AG04450 (cell line): ENCODE data around the gene POLE4. TPM values are rescaled to one million over a fixed set of nuclear protein-coding genes. Genes with fewer than 3 reads are reported as not detected.

Source experiments
- CTCF ChIA-PET: fragments of 300-600, 350-600 bp; formaldehyde crosslinking; extraction: SDS; loops from one replicate; lab custom pipeline; 2022; ENCODE audit warnings: antibody characterized with exemption, inconsistent platforms; lab: Charles Lee
- POLR2A ChIA-PET: fragments of 350-600 bp; formaldehyde crosslinking; extraction: SDS; loops from one replicate; lab custom pipeline; 2021; ENCODE audit warnings: antibody characterized with exemption, inconsistent platforms; lab: Yijun Ruan, JAX
- DNase-seq: peaks from one replicate; pipeline ENCODE4 v3.0.0-alpha.2; 2011; ENCODE audit warnings: low read depth, low spot score
- H3K27ac ChIP-seq: one replicate; pipeline ENCODE4 v1.5.1; 2012; ENCODE audit warnings: low read depth, low read length, control low read depth
- H3K27me3 ChIP-seq: one replicate; pipeline ENCODE4 v1.6.0; 2012; ENCODE audit warnings: low read length; ENCODE audit not compliant: control insufficient read depth, insufficient read depth
- H3K4me3 ChIP-seq: 2 replicates; pipeline ENCODE4 v1.5.1; 2011; ENCODE audit warnings: mild to moderate bottlenecking, low read depth, low read length, control low read depth
- H3K9me3 ChIP-seq: 2 replicates; pipeline ENCODE4 v1.5.1; 2012; ENCODE audit warnings: low read length; ENCODE audit not compliant: control insufficient read depth, insufficient read depth
- CTCF ChIP-seq: IDR thresholded peaks from 2 replicates; pipeline ENCODE4 v1.5.1; 2011; ENCODE audit warnings: low read depth, low read length, control low read depth, inconsistent platforms
- polyA plus RNA-seq: library from polyadenylated mRNA; depleted of rRNA; stranded (reverse); fragments of >200 nt; gene quantifications from 2 replicates; pipeline ENCODE4 v1.2.3, GENCODE V29; 2011

The POLE4 gene
- polyA plus RNA-seq, 1 experiment, result 50.2 TPM

- POLR2A ChIA-PET, result no interaction called here
- no peak for DNase-seq
Observed at GRCh38 chr2:74921236-74921736, 37.2 kb upstream of the POLE4 start.

GRCh38 chr2:74922592-74923227, 35.7 kb upstream of the POLE4 start:
- POLR2A ChIA-PET, result no interaction called here
- Histone ChIP-seq H3K27ac (no peak overlapping the region), H3K9me3 (peaks cover 12% of the 10 kb centered on the region; the same call in 1 of the 2 replicates), H3K27me3 (no peaks in the 10 kb centered on the region), H3K4me3 (no peak overlapping the region)
- no peak for DNase-seq
- TF ChIP-seq CTCF, result no peak
- CTCF ChIA-PET, result interaction anchor here (1.4 kb wide), 1 partner anchor 277 kb away, joined by 3 read pairs; no protein-coding TSS in a partner anchor

More at GRCh38 chr2:74921236-74921736, 37.2 kb upstream of the POLE4 start:
- H3K4me3 ChIP-seq, result no peak overlapping the region
- CTCF ChIA-PET, result interaction anchor here (0.9 to 1.5 kb wide), 3 partner anchors 143 to 278 kb away, joined by 3 read pairs; partner anchors contain the start of gene TACR1
- no peaks in the 10 kb centered on the region for H3K27me3 ChIP-seq
- no peak overlapping the region for H3K27ac ChIP-seq
- no peak for TF ChIP-seq CTCF
- H3K9me3 ChIP-seq, result peaks cover 12% of the 10 kb centered on the region; the same call in 1 of the 2 replicates

- Histone ChIP-seq H3K9me3 (peaks cover 12% of the 10 kb centered on the region; the same call in 1 of the 2 replicates), H3K4me3 (no peak overlapping the region), H3K27me3 (no peaks in the 10 kb centered on the region), H3K27ac (no peak overlapping the region)
- ChIA-PET POLR2A (no interaction called here), CTCF (no interaction called here)
- DNase-seq, result no peak
- TF ChIP-seq CTCF, result no peak
Observed at GRCh38 chr2:74924463-74925265, 33.8 kb upstream of the POLE4 start.

- no peak overlapping the region for H3K4me3 ChIP-seq
- peaks cover 12% of the 10 kb centered on the region; the same call in 1 of the 2 replicates for H3K9me3 ChIP-seq
- DNase-seq, result no peak
- CTCF ChIA-PET, result no interaction called here
- POLR2A ChIA-PET, result no interaction called here
- TF ChIP-seq CTCF, result no peak
- no peak overlapping the region for H3K27ac ChIP-seq
- H3K27me3 ChIP-seq, result no peaks in the 10 kb centered on the region
Observed at GRCh38 chr2:74925361-74925786, 33.1 kb upstream of the POLE4 start.
